Suprapubic skin (tissue), 3 donors: ENCODE data around the gene POLR2I.

ENCODE experiments used
- POLR2A ChIP-seq, 2 donors: fragments of 450-650 bp; IDR thresholded peaks; one replicate each; pipeline ENCODE4 v1.6.1; 2017; ENCODE audit warnings: antibody characterized with exemption in 2 of 2, mild to moderate bottlenecking in 2 of 2, moderate library complexity in 2 of 2
- TF ChIP-seq, protein P1 (sequence below), 2 donors: fragments of 200-600 bp in 1 of 2; fragments of 450-650 bp in 1 of 2; sonication (generic) in 1 of 2; IDR thresholded peaks; one replicate each; pipeline ENCODE4 v1.5.1; 2016 to 2019; ENCODE audit warnings: antibody characterized with exemption in 2 of 2, mild to moderate bottlenecking in 1 of 2, moderate library complexity in 1 of 2

GRCh38 chr19:36101550-36102327 is 12.9 kb downstream of the POLR2I start:
- TF ChIP-seq, protein P1, sequence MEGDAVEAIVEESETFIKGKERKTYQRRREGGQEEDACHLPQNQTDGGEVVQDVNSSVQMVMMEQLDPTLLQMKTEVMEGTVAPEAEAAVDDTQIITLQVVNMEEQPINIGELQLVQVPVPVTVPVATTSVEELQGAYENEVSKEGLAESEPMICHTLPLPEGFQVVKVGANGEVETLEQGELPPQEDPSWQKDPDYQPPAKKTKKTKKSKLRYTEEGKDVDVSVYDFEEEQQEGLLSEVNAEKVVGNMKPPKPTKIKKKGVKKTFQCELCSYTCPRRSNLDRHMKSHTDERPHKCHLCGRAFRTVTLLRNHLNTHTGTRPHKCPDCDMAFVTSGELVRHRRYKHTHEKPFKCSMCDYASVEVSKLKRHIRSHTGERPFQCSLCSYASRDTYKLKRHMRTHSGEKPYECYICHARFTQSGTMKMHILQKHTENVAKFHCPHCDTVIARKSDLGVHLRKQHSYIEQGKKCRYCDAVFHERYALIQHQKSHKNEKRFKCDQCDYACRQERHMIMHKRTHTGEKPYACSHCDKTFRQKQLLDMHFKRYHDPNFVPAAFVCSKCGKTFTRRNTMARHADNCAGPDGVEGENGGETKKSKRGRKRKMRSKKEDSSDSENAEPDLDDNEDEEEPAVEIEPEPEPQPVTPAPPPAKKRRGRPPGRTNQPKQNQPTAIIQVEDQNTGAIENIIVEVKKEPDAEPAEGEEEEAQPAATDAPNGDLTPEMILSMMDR (IDR thresholded peaks at IDR 0.05) = no peak
- TF ChIP-seq POLR2A (IDR thresholded peaks at IDR 0.05) = no peak
